HG02571 (cell line): ENCODE measurements around the gene BPIFB6.

Experiments used
- ATAC-seq: cut with Tn5 transposase; IDR thresholded peaks from one replicate; pipeline ENCODE4 v1.9.1; 2021; ENCODE audit warnings: mild to moderate bottlenecking, moderate library complexity; ENCODE audit not compliant: unreplicated experiment

BPIFB6 gene

DNA sequence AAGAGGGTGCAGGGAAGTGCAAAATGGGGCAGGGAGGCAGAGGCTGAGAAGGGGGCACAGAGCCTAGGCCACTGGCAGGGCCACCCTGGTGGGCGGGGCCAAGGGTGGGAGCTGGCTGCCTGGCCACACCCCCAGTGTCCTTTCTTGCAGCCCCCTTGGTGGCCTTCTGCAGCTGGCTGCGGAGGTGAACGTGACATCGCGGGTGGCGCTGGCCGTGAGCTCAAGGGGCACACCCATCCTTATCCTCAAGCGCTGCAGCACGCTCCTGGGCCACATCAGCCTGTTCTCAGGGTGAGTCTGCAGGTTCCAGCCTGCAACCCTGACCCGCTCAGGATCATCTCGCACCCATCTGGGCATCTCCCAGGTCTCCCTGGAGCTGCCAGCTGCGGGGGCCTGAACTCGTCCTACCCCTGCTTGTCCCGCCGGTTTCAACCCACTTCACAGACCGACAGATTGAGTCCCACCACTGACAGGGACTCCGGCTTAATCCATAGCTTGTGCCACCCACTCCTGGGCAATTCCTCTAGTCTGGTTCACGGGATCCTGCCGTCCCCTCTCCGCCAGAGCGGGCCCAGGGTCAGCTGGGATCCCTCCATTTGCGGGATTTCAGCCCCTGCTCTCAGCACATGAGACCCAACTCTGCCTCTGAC lies 28.4 kb downstream of the BPIFB6 start:
- ATAC-seq: no peak

DNA sequence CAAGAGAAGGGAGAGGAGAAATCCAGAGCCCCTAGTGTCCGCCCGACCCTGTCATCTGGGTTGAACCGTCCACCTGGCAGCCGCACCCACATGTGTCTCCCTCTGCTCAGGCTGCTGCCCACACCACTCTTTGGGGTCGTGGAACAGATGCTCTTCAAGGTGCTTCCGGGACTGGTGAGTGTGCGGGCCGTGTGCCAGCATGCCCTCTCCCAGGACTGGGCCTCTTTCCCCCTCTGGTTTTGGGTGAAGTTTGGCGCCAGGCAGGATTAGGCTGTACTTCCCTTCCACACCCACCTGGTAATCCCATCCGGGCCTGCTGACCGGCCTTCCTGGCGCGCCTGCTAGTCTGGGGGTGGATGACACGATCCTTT lies 30.2 kb downstream of the BPIFB6 start:
- ATAC-seq: no peak

- ATAC-seq: no peak
Measured at GRCh38 chr20:33062105-33062824, 30.8 kb downstream of the BPIFB6 start.

DNA sequence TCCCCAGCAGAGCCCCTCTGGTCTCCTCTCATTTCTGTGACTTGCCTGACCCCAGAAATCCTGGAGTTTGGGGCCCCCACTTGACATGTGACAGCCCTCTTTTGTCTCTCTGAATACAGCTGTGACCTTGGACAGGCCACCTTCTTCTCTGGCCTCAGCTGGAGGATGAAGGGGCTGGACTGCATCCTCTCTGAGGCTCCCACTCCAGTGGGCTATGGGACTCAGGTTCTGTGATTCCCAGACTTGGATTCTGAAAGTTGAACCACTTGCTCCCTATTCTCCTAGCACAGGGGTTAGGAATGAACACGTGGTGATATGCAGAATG lies 31.3 kb downstream of the BPIFB6 start:
- no peak for ATAC-seq

GRCh38 chr20:33063271-33063670 lies 31.8 kb downstream of the BPIFB6 start:
- ATAC-seq: no peak

- ATAC-seq: no peak
Measured at GRCh38 chr20:33064572-33065287, 33.3 kb downstream of the BPIFB6 start.

- ATAC-seq: no peak
Measured at GRCh38 chr20:33065785-33066184, 34.3 kb downstream of the BPIFB6 start.

- ATAC-seq: no peak
Measured at GRCh38 chr20:33067806-33068205, 36.4 kb downstream of the BPIFB6 start.

DNA sequence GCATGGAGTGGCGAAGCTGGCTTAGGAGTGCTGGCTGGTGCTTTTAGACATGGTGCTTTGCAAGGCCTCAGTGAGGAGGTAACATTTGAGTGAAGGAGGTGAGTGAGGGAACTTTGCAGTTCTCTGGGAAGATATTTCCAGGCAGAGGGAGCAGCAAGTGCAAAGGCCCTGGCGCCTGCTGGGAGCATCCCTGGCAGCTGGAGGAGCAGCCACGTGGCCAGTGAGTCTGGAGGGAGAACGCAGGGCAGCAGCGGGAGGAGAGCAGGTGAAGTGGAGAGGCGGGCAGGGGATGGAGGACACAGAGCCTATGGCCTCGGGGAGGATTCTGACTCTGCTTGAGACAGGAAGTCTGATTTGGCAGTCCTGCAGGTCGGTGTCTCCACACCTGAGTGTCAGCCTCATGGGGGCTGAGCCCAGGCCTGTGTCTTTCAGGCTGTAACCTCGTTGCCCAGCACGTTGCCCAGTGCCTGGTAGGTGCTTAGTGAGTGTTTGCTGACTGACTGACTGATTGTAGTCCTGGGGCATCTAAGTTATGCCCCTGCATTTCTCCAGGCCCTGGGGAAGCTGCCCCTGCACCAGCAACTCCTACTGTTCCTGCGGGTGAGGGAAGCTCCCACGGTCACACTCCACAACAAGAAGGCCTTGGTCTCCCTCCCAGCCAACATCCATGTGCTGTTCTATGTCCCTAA lies 36.9 kb downstream of the BPIFB6 start:
- ATAC-seq: no peak

DNA sequence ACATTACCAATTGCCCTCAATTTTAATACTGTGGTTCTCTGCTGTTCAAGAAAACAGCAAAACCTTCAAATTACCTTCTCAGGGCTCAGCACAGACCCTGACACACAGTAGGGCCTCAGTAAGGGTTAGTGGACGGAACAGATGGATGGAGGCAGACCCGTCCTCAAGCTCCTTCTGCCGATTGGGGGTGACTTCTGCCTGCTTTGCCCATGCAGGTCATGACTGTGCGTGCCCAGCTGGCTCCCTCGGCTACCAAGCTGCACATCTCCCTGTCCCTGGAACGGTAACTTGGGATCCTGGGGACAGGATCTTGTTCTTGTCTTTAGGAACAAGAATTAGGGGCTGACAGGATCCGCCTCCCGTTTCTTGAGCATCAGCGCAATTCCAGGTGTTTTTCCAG lies 38.2 kb downstream of the BPIFB6 start:
- no peak for ATAC-seq

DNA sequence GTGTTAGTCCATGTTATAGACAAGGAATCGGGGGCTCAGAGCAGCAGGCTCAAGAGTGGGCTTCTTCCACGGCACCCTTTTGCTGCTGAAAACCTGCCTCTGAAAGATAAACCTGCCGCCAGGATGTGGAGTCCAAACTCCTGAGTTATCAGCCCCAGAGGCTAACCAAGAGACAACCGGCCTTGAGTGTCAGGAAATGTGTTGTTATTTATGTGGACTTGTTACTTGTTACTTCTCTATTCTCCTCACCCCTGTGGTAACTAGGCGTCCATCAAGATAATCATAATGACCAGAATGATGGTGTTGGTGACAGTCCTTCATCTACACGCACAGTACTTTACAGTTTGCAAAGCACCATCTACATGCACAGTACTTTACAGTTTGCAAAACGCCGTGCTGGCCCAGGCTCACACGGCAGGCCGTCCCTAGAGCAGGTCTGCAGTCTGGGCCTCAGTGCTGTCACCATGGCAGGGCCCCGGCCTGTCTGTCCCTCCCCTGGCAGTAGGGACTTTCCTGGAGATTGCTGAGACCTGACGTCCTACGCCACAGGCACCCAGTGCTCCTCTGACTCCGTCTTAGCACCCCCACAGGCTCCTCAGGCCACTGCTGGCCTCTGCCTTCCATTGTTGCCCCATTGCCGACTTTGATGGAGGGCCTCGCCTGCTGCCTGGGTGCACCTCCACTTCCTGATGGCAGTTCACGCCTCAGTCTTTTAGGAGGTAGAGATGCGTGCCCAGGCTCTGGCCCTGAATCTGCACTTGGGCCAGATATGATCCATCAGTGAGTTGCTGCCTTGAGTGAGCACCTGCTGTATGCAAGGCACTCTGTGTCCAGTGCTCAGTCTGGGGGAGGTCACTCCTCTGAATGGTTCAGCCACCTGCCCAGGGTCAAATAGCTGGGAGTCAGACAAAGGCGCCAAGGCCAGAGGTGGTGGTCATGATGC lies 38.9 kb downstream of the BPIFB6 start:
- ATAC-seq: no peak

DNA sequence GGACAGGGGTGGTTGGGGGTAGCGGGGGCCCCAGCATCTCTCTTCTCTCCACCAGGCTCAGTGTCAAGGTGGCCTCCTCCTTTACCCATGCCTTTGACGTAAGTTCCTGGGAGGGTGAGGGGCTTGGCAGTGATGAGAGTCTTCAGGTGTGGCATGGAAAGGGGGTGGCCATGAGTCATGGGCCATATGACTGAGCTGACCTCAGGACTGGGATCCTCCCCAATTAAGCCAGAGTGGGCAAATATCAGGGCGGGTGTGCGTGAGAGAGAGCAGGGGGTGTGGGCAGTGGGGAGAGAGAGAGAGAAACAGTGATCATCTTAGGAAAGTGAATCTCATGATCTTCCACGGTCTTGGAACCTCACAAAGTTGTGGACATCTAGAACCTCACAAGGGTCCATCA lies 39.8 kb downstream of the BPIFB6 start:
- no peak for ATAC-seq

DNA sequence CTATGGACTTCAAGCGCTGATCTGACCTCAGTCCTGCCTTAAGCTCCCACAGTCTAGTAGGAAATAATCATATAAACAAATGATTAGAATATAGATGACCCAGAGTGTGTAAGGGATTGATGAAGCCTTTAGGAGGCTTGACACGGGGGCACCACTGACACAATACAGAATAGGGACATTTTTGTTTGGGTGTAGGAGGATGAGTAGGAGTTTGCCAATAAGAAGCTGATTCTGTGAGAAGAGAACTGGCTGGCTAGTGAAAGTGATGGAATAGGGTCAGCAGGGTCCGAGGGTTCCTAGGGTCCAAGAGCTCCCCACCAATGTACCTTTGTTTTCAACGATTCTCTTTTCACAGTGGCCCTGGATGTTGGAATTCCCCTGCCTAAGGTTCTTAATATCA lies 40.9 kb downstream of the BPIFB6 start:
- ATAC-seq: no peak

- ATAC-seq: no peak
Measured at GRCh38 chr20:33072813-33073212, 41.4 kb downstream of the BPIFB6 start.

- no peak for ATAC-seq
Measured at GRCh38 chr20:33074675-33075074, 43.2 kb downstream of the BPIFB6 start.

DNA sequence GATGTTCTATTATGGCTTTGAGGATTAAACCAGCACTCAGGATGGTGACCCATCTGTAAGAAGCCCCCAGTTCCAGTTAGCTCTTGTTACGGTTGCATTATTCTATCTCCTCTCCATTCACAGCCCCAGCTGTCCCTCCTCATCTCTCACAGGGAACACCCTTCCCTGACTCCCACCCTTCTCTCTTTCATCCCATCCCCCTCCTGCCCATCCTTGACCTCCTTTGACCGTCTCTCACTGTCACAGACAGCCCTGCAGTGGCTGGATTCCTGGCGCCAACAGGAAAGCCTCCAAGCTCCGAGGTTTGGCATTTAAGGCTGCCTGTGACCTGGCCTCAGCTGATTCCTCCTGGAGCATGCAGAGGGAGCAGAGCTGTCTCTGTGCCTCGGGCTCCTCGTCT lies 43.8 kb downstream of the BPIFB6 start:
- no peak for ATAC-seq

GRCh38 chr20:33076662-33077372 lies 45.4 kb downstream of the BPIFB6 start:
- ATAC-seq: no peak

DNA sequence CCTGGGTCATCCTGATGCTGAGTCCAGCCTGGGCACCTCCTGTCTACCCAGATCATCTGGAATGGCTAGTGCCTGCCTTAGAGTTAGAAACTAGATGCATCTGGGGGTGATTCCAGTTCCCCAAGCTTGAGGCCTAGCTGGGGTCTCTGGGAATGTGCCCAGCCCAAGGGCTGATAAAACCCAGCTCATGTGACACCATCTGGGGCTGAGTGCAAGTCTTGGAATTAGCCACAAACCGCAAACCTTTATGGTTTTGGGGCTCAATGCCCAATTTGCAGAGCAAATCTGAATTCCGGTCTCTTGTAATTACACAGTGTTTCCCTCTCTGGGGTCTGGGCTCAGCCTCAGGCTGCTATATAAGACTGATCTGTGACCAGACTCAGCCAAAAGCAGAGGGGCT lies 47.8 kb downstream of the BPIFB6 start, which contains the start of gene BPIFB4:
Gene BPIFB4, plus strand, starts transcription at position 385 of the 400 bp plus-strand sequence. CDS start 1,884 bp downstream, outside the sequence.
- ATAC-seq: no peak

GRCh38 chr20:33081411-33082154 lies 50.1 kb downstream of the BPIFB6 start:
- ATAC-seq: no peak
